ENCODE results near the gene TUBB2A.

The TUBB2A gene

GRCh38 chr6:3122823-3123182 lies 34.5 kb downstream of the TUBB2A start:
- no peak for DNase-seq (ENCODE audit: low read depth in 2 of 2)

- no peak for DNase-seq (ENCODE audit: low read depth in 2 of 2)
These were observed 36.6 kb downstream of the TUBB2A start for GRCh38 chr6:3120765-3121089.

- DNase-seq (ENCODE audit: low read depth in 2 of 2): no peak
These were observed 38.2 kb downstream of the TUBB2A start for GRCh38 chr6:3119040-3119723.

GRCh38 chr6:3118353-3119039 lies 38.8 kb downstream of the TUBB2A start, which contains the start of gene BPHL:
TSS of gene BPHL (plus strand) at chr6:3118711. CDS start at chr6:3118741, 30 bp downstream.
- peak; percentile 97 to 99 for DNase-seq (ENCODE audit: low read depth in 2 of 2)

- no peak for DNase-seq (ENCODE audit: low read depth in 2 of 2)
These were observed 39.4 kb downstream of the TUBB2A start for GRCh38 chr6:3117912-3118352.

- DNase-seq (ENCODE audit: low read depth in 2 of 2): no peak
These were observed 43.0 kb downstream of the TUBB2A start for GRCh38 chr6:3114377-3114776.

GRCh38 chr6:3109761-3110160 lies 47.6 kb downstream of the TUBB2A start:
- no peak for DNase-seq (ENCODE audit: low read depth in 2 of 2)

GRCh38 chr6:3108746-3109414 lies 48.5 kb downstream of the TUBB2A start:
- no peak for DNase-seq (ENCODE audit: low read depth in 2 of 2)

Data from stimulated activated CD8-positive, alpha-beta memory T cell treated with anti-CD3 and anti-CD28 coated beads, Interleukin-15, amount 100 ng/mL, for 48 hours (primary cell).